ENCODE measurements around the gene RHEBL1. TPM values are rescaled to one million over a fixed set of nuclear protein-coding genes. Genes with fewer than 3 reads are reported as not detected.

The RHEBL1 gene
- total RNA-seq, 1 donor from 2014 or later, result 8.6 TPM

DNA sequence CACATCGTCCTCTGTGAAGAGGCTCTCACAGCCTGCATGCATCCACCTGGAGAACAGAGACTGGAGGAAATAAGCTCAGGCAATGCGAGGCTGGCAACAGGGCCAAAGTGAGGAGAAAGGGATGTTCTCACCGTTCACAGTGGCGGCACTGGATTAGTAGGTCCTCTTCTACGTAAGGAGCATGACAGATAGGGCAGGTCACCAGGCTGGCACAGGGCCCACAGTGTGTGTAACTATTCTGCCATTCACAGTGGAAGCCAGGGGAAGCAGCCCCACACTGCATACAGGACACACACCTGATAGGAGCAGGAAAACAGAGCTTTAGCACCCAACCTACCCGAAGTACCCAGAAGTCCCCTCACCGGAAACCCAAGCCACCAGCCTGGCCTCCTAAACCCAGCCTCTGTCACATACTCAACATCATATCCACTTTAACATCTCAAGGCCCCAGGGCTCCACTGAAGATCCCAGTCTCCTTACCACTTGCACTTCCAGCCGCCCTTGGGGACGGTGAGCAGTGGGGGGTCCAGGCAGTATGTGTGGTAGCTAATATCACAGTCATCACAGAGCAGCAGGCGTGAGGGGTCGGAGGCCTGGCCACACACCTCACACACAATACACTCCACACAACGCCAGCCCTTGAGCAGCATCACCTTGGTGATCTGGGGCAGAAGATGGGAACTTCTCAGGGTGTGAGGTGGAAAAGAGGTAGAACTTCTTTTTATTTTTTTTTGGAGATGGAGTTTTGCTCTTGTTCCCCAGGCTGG is 23.5 kb downstream of the RHEBL1 start:
- Mint-ChIP-seq H3K36me3 (ENCODE audit: low read depth) (peaks cover 58% of the 10 kb centered on the region), H3K4me3 (no peak overlapping the region), H3K9me3 (no peaks in the 10 kb centered on the region), H3K27ac (no peak overlapping the region), H3K27me3 (ENCODE audit: insufficient read depth) (no peaks in the 10 kb centered on the region), H3K4me1 (ENCODE audit: low read depth) (no peaks in the 10 kb centered on the region)
- intact Hi-C loops (cut with micrococcal nuclease), result no loop called here
- no peak for DNase-seq (ENCODE audit: low spot score)

DNA sequence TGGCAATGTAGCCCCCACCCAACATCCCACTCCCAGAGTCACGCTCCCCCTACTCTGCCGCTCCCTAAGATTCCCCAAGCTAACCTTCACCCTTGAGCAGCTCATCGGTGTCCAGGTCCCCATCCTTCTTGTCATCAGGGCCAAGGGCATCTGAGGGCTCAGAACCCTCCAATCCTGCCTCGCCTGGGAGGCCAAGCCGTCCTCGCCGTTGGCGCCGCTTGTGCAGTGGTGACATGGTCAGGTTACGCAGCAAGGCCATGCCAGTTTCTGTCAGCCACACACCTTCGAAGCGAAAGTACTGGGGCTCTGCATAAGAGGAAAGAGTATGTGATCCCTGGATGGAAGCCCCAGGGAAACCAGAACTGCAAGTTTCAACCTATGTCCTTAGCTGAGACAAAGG is 25.1 kb downstream of the RHEBL1 start:
- H3K36me3 Mint-ChIP-seq (ENCODE audit: low read depth), result peaks cover 59% of the 10 kb centered on the region
- H3K4me1 Mint-ChIP-seq (ENCODE audit: low read depth), result no peaks in the 10 kb centered on the region
- intact Hi-C loops (cut with micrococcal nuclease), result no loop called here
- H3K27ac Mint-ChIP-seq, result no peak overlapping the region
- no peaks in the 10 kb centered on the region for H3K27me3 Mint-ChIP-seq (ENCODE audit: insufficient read depth)
- H3K4me3 Mint-ChIP-seq, result no peak overlapping the region
- no peak for DNase-seq (ENCODE audit: low spot score)
- no peaks in the 10 kb centered on the region for H3K9me3 Mint-ChIP-seq

DNA sequence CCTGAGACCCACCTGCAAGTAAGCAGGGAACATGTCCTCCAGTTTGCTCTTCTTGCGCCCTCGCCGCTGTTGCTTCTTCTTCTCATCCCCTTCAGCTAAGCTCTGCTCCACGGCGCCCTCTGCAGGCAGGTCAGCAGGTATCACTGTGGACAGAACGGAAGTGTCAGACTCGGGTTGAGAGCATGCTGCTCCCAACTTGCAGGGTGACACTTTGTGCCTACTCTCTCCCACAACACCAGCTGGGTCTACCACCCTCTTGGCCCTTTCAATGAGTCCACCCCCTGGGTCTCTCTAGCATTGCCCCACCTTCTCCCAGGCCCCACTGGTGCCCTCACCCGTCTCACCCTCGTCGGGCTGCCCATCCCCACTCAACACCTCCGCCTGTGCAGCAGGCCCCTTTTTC is 25.9 kb downstream of the RHEBL1 start:
- DNase-seq (ENCODE audit: low spot score), result peak; percentile 45
- H3K9me3 Mint-ChIP-seq, result no peaks in the 10 kb centered on the region
- H3K4me3 Mint-ChIP-seq, result no peak overlapping the region
- H3K27me3 Mint-ChIP-seq (ENCODE audit: insufficient read depth), result no peaks in the 10 kb centered on the region
- no peak overlapping the region for H3K27ac Mint-ChIP-seq
- intact Hi-C loops (cut with micrococcal nuclease), result loop anchor here (1.0 kb wide), 1 partner anchor 48 kb away; no protein-coding TSS in a partner anchor
- H3K36me3 Mint-ChIP-seq (ENCODE audit: low read depth), result peaks cover 58% of the 10 kb centered on the region
- no peaks in the 10 kb centered on the region for H3K4me1 Mint-ChIP-seq (ENCODE audit: low read depth)

DNA sequence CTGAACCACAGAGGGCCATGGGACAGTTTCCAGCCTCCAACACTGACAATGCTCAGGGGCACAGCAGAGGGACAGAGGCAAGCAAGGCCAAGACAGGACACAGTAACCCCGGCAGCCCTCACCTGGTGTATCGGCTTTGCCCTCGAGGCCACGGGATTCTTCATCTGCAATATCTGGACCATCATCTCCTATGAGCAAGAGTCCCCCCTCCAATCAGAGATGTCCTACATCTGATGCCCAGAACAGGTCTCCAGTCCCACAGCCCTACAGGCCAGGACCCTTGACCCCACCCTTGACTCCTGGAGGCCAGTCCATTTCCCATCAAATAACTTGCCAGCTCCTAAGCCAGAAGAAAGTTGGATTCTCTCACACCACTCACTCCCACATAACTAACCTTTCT is 26.5 kb downstream of the RHEBL1 start:
- Mint-ChIP-seq H3K27me3 (ENCODE audit: insufficient read depth) (no peaks in the 10 kb centered on the region), H3K4me1 (ENCODE audit: low read depth) (no peaks in the 10 kb centered on the region), H3K27ac (no peak overlapping the region), H3K36me3 (ENCODE audit: low read depth) (peaks cover 59% of the 10 kb centered on the region), H3K4me3 (no peak overlapping the region), H3K9me3 (no peaks in the 10 kb centered on the region)
- intact Hi-C loops (cut with micrococcal nuclease), result loop anchor here (1.0 kb wide), 1 partner anchor 47 kb away; no protein-coding TSS in a partner anchor
- DNase-seq (ENCODE audit: low spot score), result no peak

DNA sequence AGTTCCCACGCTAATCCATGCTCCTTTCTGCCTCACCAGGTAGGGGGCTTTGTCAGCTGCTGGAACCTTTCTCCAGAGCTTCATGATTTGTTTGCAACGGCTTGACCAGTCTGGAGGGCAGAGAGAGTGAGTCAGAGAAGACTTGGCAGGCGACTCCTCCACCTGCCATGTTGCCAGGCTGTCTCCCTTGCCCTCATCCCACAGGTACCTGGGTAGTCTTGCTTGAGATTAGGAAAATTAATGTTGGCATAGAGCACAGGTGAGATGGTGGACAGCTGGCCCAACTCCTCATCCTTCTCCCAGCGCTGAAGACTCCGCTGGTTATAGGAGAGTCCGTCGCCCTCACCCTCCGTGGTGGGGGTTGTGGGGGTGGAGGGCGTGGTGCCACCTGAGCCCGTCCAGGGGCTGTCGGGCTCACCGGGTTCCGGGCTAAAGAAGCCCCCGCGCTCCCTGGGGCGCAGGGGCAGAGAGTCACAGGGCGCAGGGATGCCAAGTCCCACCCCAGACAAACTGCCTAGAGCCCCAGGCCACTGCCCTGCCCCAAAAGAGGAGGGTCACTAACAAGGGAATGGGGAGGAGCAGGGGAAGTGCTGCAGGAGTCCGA is 27.8 kb downstream of the RHEBL1 start:
- Mint-ChIP-seq H3K27ac (no peak overlapping the region), H3K36me3 (ENCODE audit: low read depth) (peaks cover 59% of the 10 kb centered on the region), H3K9me3 (no peaks in the 10 kb centered on the region), H3K27me3 (ENCODE audit: insufficient read depth) (no peaks in the 10 kb centered on the region), H3K4me3 (no peak overlapping the region), H3K4me1 (ENCODE audit: low read depth) (no peaks in the 10 kb centered on the region)
- no peak for DNase-seq (ENCODE audit: low spot score)
- intact Hi-C loops (cut with micrococcal nuclease), result no loop called here

DNA sequence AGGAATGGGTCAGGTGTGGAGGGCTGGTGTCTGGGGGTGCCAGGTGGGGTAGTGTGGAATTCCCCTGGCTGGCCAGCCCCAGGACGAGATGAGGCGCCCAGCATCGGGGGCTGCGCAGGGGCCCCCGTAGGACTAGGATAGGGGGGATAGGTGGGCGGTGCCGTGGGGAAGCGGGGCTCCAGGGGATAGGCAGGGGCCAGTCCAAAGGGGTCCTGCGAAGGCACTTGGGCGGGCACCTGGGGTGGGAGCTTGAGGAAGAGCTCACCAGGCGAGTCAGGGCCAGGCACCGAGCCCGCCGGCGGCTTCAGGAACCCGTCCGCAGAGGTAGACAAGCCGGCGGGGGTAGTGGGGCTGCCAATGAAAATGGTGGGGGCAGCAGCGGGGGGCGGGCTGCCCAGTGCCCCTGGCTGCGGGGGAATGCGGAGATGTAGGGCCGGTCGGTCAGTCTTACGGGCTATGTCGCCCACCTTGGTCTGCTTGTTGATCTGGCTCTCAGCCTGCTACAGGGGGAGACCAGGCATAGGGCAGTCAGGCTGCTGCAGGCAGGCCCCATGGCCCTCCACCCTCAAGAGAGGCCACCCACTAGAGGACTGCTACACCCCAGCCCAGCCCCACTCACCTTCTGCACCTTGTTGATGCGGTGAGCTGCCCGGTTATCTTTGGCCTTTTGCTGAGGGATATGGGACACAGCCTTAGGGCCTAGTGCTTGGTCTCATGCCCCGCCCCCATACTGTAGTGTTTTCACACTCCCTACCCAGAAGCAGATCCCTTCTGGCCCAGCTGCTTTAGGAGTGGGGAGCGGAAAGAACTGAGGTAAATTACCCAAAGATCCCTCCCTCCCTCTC is 28.5 kb downstream of the RHEBL1 start:
- Mint-ChIP-seq H3K9me3 (no peaks in the 10 kb centered on the region), H3K27me3 (ENCODE audit: insufficient read depth) (no peaks in the 10 kb centered on the region), H3K36me3 (ENCODE audit: low read depth) (peaks cover 60% of the 10 kb centered on the region), H3K4me1 (ENCODE audit: low read depth) (no peaks in the 10 kb centered on the region), H3K4me3 (no peak overlapping the region), H3K27ac (no peak overlapping the region)
- no peak for DNase-seq (ENCODE audit: low spot score)
- intact Hi-C loops (cut with micrococcal nuclease), result no loop called here

DNA sequence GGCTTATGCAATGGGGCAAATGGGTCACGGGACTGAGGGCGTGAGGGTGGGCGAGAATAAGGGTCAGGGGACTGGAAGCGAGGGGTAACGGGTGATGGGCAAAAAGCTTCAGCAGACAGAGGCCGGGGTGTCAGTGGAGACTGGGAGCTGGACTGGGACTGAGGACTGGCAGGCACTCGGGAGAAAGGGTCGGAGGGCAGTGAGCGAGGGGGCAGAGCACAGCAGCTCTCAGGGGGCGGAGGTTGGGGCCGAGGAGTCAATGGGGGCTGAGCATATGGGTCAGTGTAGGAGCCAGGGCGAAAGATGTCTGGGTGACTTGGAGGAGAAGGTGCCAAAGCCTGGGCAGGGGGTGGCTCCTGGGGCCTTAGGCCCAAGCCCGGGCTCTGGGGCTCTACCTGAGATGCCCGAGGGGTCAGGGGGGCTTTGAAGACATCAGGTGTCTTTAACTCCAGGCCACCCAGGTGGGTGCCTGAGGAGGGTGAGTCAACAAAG is 29.4 kb downstream of the RHEBL1 start:
- no peaks in the 10 kb centered on the region for H3K27me3 Mint-ChIP-seq (ENCODE audit: insufficient read depth)
- no peaks in the 10 kb centered on the region for H3K9me3 Mint-ChIP-seq
- peaks cover 55% of the 10 kb centered on the region for H3K36me3 Mint-ChIP-seq (ENCODE audit: low read depth)
- intact Hi-C loops (cut with micrococcal nuclease), result no loop called here
- DNase-seq (ENCODE audit: low spot score), result no peak
- H3K4me3 Mint-ChIP-seq, result no peak overlapping the region
- no peaks in the 10 kb centered on the region for H3K4me1 Mint-ChIP-seq (ENCODE audit: low read depth)
- H3K27ac Mint-ChIP-seq, result no peak overlapping the region

DNA sequence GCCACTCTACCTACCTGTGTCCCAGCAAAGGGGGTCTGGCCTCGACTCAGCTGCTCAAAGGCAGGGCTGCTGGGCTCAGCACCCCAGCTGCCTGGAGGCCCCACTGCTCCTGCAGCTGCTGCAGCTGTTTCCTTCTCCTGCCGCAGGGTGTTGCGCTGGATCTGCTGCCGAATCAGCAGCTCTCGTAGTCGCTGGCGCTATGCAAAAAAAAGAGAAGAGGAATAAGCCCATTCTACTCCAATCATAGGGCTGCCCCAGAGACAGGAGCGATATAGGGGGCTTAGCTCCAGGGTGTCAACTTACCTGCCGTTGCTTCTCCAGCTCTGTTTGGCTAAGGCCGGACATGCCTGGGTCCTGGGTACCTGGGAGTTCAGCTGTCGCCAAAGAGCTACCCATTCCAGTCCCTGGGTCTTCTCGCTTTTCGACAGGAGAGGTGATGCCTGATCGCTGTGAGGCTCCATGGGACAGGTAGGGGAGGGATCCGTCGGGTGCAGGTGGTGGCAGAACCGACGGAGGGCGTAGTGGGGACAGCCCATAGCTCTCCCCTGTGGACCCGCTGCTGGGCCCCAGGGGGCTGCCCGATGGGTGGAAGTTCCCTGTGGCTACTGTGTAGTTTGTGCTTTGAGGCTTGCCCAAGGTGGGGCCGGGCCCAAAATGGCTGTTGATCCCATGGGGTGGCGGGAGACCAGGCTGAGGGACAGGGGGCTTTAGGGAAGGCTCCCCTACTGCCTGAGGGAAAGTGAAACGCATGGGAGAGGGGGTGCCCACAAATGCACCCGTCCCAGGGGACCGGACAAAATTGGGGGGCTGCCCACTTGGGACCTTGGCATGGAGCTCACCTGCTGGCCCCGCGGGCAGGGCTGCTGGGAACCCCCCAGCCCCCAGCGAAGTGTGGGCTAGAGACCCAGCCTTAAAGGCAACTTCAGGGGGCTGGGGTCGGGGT is 30.1 kb downstream of the RHEBL1 start:
- Mint-ChIP-seq H3K4me3 (no peak overlapping the region), H3K4me1 (ENCODE audit: low read depth) (no peaks in the 10 kb centered on the region), H3K9me3 (no peaks in the 10 kb centered on the region), H3K27me3 (ENCODE audit: insufficient read depth) (no peaks in the 10 kb centered on the region), H3K36me3 (ENCODE audit: low read depth) (peaks cover 52% of the 10 kb centered on the region), H3K27ac (no peak overlapping the region)
- no peak for DNase-seq (ENCODE audit: low spot score)
- intact Hi-C loops (cut with micrococcal nuclease), result no loop called here

DNA sequence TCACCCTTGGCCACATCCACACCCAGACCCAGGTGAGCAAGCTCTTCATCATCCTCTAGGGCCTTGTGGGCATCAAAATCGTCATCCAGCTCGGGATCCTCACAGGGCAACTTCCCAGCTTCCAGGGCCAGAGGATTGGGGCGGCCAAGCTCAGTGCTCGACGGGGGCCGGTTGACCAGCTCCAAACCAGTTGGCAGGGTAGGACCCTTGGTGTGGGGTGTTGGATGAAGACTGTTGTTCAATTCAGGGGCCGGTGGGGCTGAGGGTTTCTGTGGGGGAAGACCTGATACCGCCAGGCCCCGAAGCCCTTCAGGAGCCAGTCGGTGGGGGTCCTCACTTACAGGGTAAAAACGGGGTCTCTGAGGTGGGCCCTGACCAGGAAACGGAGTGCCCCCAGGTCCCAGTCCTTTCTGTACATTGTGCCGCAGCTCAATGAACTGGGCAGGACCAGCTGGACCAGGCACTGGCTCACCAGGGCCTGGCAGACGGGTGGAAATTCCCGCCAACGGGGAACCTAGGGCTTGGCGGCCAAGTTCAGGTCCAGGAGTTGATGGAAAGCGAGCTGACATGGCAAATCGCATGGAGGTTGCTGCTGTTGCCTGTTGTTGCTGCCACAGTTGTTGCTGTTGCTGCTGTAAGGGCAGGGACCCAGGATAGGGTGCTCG is 31.4 kb downstream of the RHEBL1 start:
- H3K4me1 Mint-ChIP-seq (ENCODE audit: low read depth), result no peaks in the 10 kb centered on the region
- DNase-seq (ENCODE audit: low spot score), result no peak
- no peak overlapping the region for H3K4me3 Mint-ChIP-seq
- intact Hi-C loops (cut with micrococcal nuclease), result no loop called here
- no peaks in the 10 kb centered on the region for H3K27me3 Mint-ChIP-seq (ENCODE audit: insufficient read depth)
- H3K36me3 Mint-ChIP-seq (ENCODE audit: low read depth), result peaks cover 49% of the 10 kb centered on the region
- no peak overlapping the region for H3K27ac Mint-ChIP-seq
- H3K9me3 Mint-ChIP-seq, result no peaks in the 10 kb centered on the region

DNA sequence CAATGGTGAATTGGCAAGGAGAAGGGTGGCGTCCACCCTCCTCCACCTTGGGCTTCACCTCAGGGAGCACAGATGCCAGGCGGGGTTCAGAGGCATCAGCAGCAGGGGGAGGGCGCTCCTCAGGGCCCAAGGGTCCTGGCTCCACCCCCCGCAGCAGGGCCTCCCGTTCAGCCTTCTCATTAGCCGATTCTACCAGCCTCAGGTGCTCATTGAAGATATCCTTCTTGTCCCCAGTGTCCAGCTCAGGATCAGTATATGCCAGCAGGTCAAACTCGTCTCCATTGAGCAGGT is 31.9 kb downstream of the RHEBL1 start:
- Mint-ChIP-seq H3K27ac (no peak overlapping the region), H3K9me3 (no peaks in the 10 kb centered on the region), H3K4me1 (ENCODE audit: low read depth) (no peaks in the 10 kb centered on the region), H3K27me3 (ENCODE audit: insufficient read depth) (no peaks in the 10 kb centered on the region), H3K36me3 (ENCODE audit: low read depth) (peaks cover 45% of the 10 kb centered on the region), H3K4me3 (no peak overlapping the region)
- DNase-seq (ENCODE audit: low spot score), result no peak
- intact Hi-C loops (cut with micrococcal nuclease), result no loop called here

DNA sequence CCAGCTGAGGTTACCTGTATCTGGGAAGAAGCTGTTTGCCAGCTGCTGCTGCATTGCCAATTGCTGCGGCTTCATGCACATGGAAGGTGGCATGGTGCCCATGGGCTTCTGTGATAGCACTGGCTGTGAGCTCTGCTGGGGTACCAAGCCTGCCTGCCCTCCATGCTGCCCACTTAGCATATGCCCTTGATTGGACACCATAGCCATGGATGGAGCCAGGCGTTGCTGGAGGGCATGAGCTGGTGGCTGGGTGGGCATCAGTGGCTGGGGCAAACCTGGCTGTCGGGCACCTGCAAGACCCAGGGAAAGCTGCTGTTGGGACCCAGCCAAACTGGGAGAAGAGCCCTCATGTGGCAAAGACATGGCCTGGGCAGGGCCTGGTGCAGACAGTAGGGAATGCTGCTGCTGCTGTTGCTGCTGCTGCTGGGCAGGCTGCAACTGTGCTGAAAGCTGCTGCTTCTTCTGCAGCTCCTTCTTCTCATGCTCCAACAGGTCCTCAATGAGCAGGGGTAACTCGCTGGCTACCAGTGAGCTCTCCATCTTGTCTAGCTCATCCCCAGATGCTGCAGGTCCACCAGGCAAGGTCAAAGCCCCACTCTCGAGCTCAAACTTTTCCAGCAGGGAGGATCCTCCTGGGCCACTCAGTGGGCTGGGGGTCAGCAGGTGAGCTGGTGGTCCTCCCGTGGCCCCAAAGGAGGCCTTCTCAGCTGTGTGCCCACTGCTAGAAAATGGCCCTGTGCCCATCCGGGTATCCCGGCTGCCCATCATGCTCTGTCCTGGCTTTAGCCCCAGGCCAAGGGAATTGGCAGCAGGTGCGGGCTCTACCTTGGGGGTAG is 32.5 kb downstream of the RHEBL1 start:
- peaks cover 45% of the 10 kb centered on the region for H3K36me3 Mint-ChIP-seq (ENCODE audit: low read depth)
- no peak overlapping the region for H3K27ac Mint-ChIP-seq
- DNase-seq (ENCODE audit: low spot score), result no peak
- H3K4me1 Mint-ChIP-seq (ENCODE audit: low read depth), result no peaks in the 10 kb centered on the region
- H3K4me3 Mint-ChIP-seq, result no peak overlapping the region
- intact Hi-C loops (cut with micrococcal nuclease), result no loop called here
- no peaks in the 10 kb centered on the region for H3K9me3 Mint-ChIP-seq
- no peaks in the 10 kb centered on the region for H3K27me3 Mint-ChIP-seq (ENCODE audit: insufficient read depth)
